ENCODE results near the gene ZMIZ1. TPM values are rescaled to one million over a fixed set of nuclear protein-coding genes. Genes with fewer than 3 reads are reported as not detected.

The ZMIZ1 gene
- total RNA-seq, 2 donors from 2014 or later = 27.2 to 42.2 TPM

GRCh38 chr10:79254333-79255006, 185.7 kb downstream of the ZMIZ1 start:
- Histone ChIP-seq H3K36me3 (replicated peaks in 1 of 2; ENCODE audit: insufficient read depth in 1 of 2, low read depth in 2 of 2) (no peaks in the 10 kb centered on the region), H3K4me3 (no peak overlapping the region), H3K27ac (peak overlapping the region in 1 of 4 donors; percentile 20), H3K9me3 (no peaks in the 10 kb centered on the region), H3K27me3 (no peaks in the 10 kb centered on the region), H3K4me1 (peaks cover 6% of the 10 kb centered on the region)
- 81 to 86% methylated on average over 5 to 18 of the region's 18 CpGs for WGBS, 2 donors
- intact Hi-C loops (cut with DNase I) = no loop called here
- no peak for TF ChIP-seq CTCF (IDR thresholded peaks at IDR 0.05)
- TF ChIP-seq POLR2A (IDR thresholded peaks at IDR 0.05) = no peak
- DNase-seq (no peak), ATAC-seq (peak; percentile 2)

DNA sequence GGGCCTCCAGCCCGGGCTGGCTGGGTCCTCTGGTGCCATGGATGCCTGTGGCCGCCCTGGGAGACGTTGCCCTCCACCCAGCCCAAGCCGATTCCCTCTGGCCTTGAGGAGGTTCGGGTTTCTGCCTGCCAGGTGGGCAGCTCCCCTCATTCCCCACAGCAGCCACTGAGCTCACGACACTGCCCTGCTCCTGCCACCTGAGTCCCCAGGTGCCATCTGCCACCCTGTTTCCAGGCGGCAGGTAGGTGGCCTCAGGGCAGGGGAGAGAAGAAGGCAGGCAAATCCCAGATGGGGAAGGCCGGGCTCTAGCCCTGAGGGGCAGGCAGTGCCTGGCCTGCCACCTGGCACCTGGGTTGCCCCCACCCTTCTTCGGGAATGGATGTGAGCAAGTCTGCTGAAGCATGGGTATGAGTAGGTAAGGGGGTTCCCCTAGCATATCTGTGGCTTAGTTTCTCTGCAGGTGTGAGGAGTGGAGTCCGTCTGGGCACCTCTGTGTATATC, 186.3 kb downstream of the ZMIZ1 start:
- H3K4me1 ChIP-seq = peaks cover 12% of the 10 kb centered on the region
- no peak for ATAC-seq
- WGBS, 2 donors = 80 to 100% methylated on average over 2 to 9 of the region's 10 CpGs

GRCh38 chr10:79256264-79256806, 187.6 kb downstream of the ZMIZ1 start:
- H3K36me3 ChIP-seq (replicated peaks in 1 of 2; ENCODE audit: insufficient read depth in 1 of 2, low read depth in 2 of 2) = no peaks in the 10 kb centered on the region
- DNase-seq = no peak
- 88 to 90% methylated on average over 1 to 3 of the region's 3 CpGs for WGBS, 2 donors
- H3K27me3 ChIP-seq = no peaks in the 10 kb centered on the region
- intact Hi-C loops (cut with DNase I) = no loop called here
- no peak overlapping the region for H3K4me3 ChIP-seq
- TF ChIP-seq CTCF (IDR thresholded peaks at IDR 0.05) = no peak
- no peak for TF ChIP-seq POLR2A (IDR thresholded peaks at IDR 0.05)
- H3K27ac ChIP-seq = no peak overlapping the region
- no peaks in the 10 kb centered on the region for H3K9me3 ChIP-seq
- peaks cover 25% of the 10 kb centered on the region for H3K4me1 ChIP-seq
- ATAC-seq = no peak

More for the DNA sequence above, 186.3 kb downstream of the ZMIZ1 start:
- H3K27ac ChIP-seq = peak overlapping the region in 1 of 4 donors; percentile 1
- DNase-seq = no peak
- no peak overlapping the region for H3K4me3 ChIP-seq
- no peaks in the 10 kb centered on the region for H3K27me3 ChIP-seq
- TF ChIP-seq CTCF (IDR thresholded peaks at IDR 0.05) = no peak
- no peak for TF ChIP-seq POLR2A (IDR thresholded peaks at IDR 0.05)
- H3K36me3 ChIP-seq (replicated peaks in 1 of 2; ENCODE audit: insufficient read depth in 1 of 2, low read depth in 2 of 2) = no peaks in the 10 kb centered on the region
- intact Hi-C loops (cut with DNase I) = no loop called here
- no peaks in the 10 kb centered on the region for H3K9me3 ChIP-seq

DNA sequence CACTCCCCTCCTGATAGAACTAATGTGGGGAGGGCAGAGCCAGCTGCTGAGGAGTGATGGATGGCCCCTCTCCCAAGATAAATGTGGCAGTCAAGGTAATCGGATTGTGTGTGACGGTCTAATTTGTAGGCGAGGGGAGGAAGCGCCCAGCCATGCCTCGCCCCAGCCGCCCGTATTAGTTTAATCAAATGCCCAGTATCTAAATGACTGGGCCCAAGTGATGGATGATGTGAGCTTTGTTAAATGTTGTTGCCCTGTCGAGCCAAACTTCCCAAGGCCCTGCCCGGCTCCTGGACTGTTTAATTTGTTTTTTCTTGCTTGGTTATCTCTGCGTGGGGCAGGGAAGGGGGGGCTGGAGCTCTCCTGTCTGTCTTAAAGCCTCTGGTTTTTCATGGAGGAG, 190.1 kb downstream of the ZMIZ1 start:
- H3K27me3 ChIP-seq = no peaks in the 10 kb centered on the region
- peak overlapping the region in 2 of 4 donors; percentile 6 to 54 for H3K27ac ChIP-seq
- TF ChIP-seq POLR2A (IDR thresholded peaks at IDR 0.05) (no peak), CTCF (IDR thresholded peaks at IDR 0.05) (no peak)
- H3K9me3 ChIP-seq = no peaks in the 10 kb centered on the region
- no peaks in the 10 kb centered on the region for H3K36me3 ChIP-seq (replicated peaks in 1 of 2; ENCODE audit: insufficient read depth in 1 of 2, low read depth in 2 of 2)
- peaks cover 30% of the 10 kb centered on the region for H3K4me1 ChIP-seq
- DNase-seq (no peak), ATAC-seq (no peak)
- WGBS, 2 donors = 51 to 57% methylated on average over 10 of the region's 10 CpGs
- intact Hi-C loops (cut with DNase I) = no loop called here
- H3K4me3 ChIP-seq = no peak overlapping the region

All from body of pancreas (tissue), 4 donors.